ENCODE data around the gene NPAS3.

- TF ChIP-seq CTCF (IDR thresholded peaks at IDR 0.05) (no peak), EZH2 (IDR thresholded peaks at IDR 0.05) (no peak)
Measured at GRCh38 chr14:33720284-33720787, 781.7 kb downstream of the NPAS3 start.
